GM19372 (cell line): ENCODE data around the gene EPHA3.

Experiments used
- ATAC-seq: cut with Tn5 transposase; IDR thresholded peaks from one replicate; pipeline ENCODE4 v1.9.1; 2021; ENCODE audit warnings: mild to moderate bottlenecking, low read depth, moderate library complexity; ENCODE audit not compliant: unreplicated experiment

Gene EPHA3

GRCh38 chr3:89144080-89144479 lies 36.7 kb downstream of the EPHA3 start:
- no peak for ATAC-seq

- no peak for ATAC-seq
These were observed 38.6 kb downstream of the EPHA3 start for GRCh38 chr3:89145995-89146394.

- ATAC-seq = no peak
These were observed 47.0 kb downstream of the EPHA3 start for GRCh38 chr3:89154416-89154815.

DNA sequence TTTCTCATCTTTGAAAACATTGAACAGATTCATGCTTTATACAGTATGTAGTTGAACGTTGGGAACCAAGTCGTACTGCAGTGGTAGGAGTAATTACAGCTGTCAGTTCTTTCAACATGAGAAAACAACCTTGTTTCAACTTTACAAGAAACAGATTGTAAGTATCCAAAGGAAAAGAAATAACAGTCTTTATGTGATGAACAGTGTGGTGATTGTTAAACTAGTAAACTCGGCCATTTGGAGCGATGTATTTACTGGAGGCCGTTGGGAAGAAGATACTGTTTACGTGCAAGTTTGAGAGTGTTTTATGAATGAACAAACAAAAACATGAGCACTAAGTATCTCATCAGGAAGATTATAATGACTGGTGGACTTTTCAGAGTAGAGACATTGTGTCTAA lies 48.4 kb downstream of the EPHA3 start:
- no peak for ATAC-seq

DNA sequence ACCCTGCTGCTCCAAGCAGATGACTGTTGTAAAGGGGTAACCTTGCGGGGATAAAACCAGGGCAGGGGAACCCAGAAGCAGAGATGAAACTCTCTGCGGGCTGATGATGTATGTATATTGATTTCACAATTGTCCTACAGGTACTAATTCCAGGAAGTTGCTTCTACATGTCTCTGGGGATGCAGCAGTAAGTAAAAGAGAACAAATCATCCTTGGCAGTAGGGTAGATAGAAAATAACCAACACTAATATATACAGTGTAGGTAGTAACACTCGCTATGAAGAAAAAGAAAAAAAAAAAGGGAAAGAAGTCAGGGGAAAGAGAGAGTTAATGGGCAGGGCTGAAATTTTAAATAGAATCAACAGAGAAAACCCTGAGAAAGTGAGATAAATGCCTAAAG lies 50.2 kb downstream of the EPHA3 start:
- no peak for ATAC-seq

- ATAC-seq = no peak
These were observed 52.2 kb downstream of the EPHA3 start for GRCh38 chr3:89159605-89160004.

- no peak for ATAC-seq
These were observed 57.4 kb downstream of the EPHA3 start for GRCh38 chr3:89164774-89165173.

GRCh38 chr3:89165636-89166263 lies 58.3 kb downstream of the EPHA3 start:
- no peak for ATAC-seq

GRCh38 chr3:89171687-89172545 lies 64.5 kb downstream of the EPHA3 start:
- no peak for ATAC-seq

- ATAC-seq = no peak
These were observed 66.1 kb downstream of the EPHA3 start for GRCh38 chr3:89173546-89173945.

DNA sequence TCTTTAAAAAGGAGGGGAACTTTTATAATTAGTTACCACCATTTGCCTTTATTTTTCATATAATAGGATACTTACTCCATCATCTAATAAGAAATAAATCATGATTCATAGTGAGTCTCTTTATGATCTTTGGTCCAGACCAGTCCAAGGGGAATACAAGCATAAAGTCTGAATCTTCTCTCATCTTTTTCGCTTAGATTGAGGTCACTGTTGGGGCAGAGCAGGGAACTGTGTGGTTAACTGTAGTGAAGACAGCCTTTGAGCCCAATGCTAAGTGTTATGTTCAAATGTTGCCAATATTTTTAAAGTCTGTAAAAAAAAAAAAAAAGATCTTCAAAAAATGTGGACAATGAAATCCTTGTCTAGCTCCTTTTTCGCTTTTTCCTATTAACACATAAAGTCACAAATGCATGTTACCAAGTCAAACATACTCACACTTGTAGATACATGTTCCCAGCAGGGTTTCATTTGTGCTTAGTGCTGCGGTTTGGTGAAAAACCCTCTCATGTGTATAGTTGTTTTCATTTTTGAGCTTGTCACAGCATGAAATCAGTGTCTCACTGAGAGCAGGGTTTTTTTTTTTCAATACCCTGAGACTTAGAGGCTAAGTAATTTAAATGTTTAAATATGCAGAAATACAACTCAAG lies 72.1 kb downstream of the EPHA3 start:
- no peak for ATAC-seq

DNA sequence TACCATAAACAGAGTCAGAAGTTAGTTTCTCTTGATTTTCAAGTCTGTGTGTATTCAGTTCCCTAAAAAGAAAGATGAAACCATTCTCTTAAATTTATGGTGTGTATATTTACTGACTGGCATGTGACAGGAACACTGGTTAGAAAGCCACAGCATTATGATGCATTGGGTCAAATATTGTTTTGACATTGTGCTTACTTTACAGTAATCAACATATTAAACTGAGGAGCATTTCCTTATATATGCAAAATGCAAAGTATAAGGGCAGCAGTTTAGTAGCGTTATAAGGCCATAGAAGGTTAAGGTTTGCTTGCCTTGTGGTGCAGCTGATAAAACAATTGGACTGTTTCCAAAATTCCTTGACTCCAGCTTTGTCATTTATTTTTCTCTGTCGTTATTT lies 72.9 kb downstream of the EPHA3 start:
- no peak for ATAC-seq

- ATAC-seq = no peak
These were observed 74.6 kb downstream of the EPHA3 start for GRCh38 chr3:89182056-89182455.

DNA sequence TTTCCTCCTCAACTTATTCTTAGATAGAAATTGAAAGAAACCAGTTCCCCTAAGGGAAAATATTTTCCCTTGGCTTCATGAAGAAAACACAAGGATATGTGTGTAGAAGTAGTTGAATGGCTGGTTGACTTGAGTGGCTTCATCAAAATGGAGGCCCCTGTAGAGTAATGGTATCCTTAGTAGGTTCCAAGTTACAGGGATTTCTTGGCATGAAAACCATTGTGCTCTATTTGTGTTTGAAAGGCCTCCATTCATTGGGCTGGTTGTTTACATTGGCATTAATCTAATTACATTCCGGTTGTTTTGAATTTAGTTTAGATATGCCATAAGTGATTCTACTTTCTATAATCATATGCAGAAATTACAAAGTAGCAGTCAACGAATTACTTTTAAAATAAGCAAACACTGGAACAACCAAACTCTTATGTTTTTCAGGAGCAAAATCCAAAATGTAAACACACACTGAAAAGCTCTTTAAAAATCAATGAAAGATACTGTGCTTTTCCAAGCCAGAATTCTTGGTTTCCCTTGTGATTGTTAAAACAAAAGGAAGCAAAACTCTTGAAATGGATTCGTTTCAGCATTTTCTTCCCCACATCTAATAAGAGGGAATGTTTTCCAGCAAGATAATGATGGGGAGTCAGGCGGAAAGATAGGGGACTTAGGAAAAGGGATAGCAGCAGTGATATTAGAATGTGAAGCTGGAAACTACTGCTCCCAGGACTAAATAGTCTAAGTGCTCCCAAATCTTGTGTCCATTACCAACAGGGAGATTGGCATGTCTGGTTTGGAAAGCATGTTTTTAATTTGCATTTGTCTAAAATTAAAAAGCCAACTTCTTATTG lies 77.0 kb downstream of the EPHA3 start:
- ATAC-seq = no peak

- ATAC-seq = no peak
These were observed 79.0 kb downstream of the EPHA3 start for GRCh38 chr3:89186456-89186855.

GRCh38 chr3:89198591-89198990 lies 91.2 kb downstream of the EPHA3 start:
- ATAC-seq = no peak

DNA sequence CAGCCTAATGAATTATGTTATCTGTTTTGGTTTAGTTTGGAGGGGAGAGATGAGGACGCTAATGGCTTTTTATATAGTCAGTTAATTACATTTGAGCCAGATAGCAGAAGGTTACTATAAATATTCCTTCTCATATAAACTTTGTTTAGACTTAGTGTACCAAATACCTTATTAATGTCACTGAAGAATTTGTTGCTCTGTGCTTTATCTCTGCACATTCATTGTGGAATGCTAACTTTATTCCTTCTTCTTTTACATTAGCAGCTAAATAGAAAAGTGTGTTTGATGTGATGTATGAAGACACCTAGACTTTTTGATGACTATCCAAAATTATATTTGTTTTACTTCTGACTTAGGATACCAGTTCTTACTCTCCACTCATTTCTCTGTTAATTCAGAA lies 105.2 kb downstream of the EPHA3 start:
- ATAC-seq = no peak

DNA sequence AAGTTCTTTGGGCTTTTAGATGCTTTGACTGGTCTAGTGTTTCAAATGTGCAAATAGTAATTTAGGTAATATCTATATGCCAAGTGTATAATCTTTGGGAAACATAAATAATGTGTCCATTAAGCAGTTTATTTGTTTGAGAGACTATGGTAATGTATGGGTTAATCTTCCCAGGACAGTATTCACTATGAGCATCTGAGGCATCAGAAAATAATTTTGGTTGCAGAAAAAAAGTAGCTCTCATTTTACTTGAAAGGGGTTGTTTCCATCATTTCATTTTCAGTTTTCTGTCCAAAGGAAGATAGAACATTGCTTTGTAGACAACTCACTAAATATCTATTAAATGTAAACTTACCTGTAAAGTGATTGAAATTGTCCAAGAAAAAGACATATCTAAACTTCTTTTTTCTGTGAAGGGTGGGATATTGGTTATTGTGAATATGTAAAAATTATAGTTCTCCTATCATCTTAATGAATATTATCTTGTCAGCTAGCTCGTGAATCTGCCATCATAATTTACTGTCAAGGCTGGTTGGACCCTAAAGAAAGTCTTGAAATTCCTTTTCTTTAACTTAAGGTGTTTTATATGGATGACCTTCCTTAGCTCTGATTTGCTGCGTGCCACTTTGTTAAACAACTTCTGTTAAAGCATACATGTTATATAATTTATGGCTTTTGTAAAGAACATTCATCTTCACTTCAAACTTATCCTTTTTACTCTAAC lies 108.8 kb downstream of the EPHA3 start:
- ATAC-seq = no peak

DNA sequence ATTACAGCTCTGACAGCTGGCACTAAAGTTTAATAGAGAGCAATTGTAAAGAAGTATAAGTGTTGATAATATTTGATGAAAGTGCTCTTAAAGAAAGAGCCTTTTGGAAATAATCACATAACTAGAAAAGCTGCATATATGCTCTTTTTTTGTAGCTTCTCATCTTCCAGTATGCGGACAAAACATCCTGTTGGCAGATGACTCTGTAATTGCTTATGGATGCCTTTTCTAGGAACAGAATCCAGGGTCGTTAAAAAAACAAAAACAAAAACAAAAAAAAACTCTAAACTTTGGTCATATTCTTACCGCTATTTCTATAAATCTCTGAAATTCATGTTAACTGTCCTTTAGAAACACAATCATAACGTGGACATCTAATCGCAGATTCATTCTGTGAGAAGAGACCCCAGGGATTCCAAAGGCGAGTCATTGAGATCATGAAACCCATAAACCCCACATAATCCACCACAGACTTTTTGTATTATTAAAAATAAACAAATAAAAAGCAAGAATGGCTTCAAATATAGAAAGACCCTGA lies 109.8 kb downstream of the EPHA3 start:
- no peak for ATAC-seq

GRCh38 chr3:89221924-89222323 lies 114.5 kb downstream of the EPHA3 start:
- no peak for ATAC-seq
